HEK293T (cell line): ENCODE data around the gene RPA1.

ENCODE experiments used
- ARNT ChIP-seq: fragments of 450-650 bp; IDR thresholded peaks from 2 replicates; pipeline ENCODE4 v1.6.1; 2017; ENCODE audit warnings: mild to moderate bottlenecking
- BHLHE40 ChIP-seq: fragments of 450-650 bp; IDR thresholded peaks from 2 replicates; pipeline ENCODE4 v1.6.1; 2016; ENCODE audit warnings: mild to moderate bottlenecking, moderate library complexity, borderline replicate concordance
- ELF4 ChIP-seq: fragments of 450-650 bp; IDR thresholded peaks from 2 replicates; pipeline ENCODE4 v1.6.1; 2017; ENCODE audit warnings: antibody characterized with exemption
- FOXM1 ChIP-seq: fragments of 450-650 bp; IDR thresholded peaks from 2 replicates; pipeline ENCODE4 v1.6.1; 2017; ENCODE audit warnings: mild to moderate bottlenecking, borderline replicate concordance
- NFRKB ChIP-seq: fragments of 450-650 bp; IDR thresholded peaks from 2 replicates; pipeline ENCODE4 v1.6.1; 2016; ENCODE audit warnings: mild to moderate bottlenecking, moderate library complexity
- SUZ12 ChIP-seq: fragments of 450-650 bp; IDR thresholded peaks from 2 replicates; pipeline ENCODE4 v1.6.1; 2016; ENCODE audit warnings: mild to moderate bottlenecking

GRCh38 chr17:1861391-1862010, 31.7 kb downstream of the RPA1 start:
- TF ChIP-seq FOXM1, result no peak
- no peak for TF ChIP-seq NFRKB
- no peak for TF ChIP-seq ELF4
- TF ChIP-seq BHLHE40, result no peak
- TF ChIP-seq SUZ12, result no peak
- TF ChIP-seq ARNT, result no peak
